SU-DHL-6 (cell line): Measurements from ENCODE around the gene STARD9.

Source experiments
- H2AFZ ChIP-seq: fragments of 200-600 bp; sonication (generic); 2 replicates; pipeline ENCODE4 v1.6.1; 2014; ENCODE audit warnings: low read depth, mild to moderate bottlenecking, moderate library complexity, mixed read lengths, antibody characterized with exemption, low read length; ENCODE audit not compliant: severe bottlenecking
- H3F3A ChIP-seq: fragments of 200-600 bp; shearing (Covaris generic); 2 replicates; pipeline ENCODE4 v1.6.0; 2016; ENCODE audit warnings: antibody characterized with exemption, mild to moderate bottlenecking; ENCODE audit not compliant: insufficient read depth
- H3K27ac ChIP-seq: fragments of 200-600 bp; sonication (generic); 2 replicates; pipeline ENCODE4 v1.5.1; 2016; ENCODE audit warnings: low read depth, mild to moderate bottlenecking, low read length, moderate library complexity, mixed read lengths
- H3K27me3 ChIP-seq: fragments of 200-600 bp; sonication (generic), shearing (Covaris generic); 2 replicates; pipeline ENCODE4 v1.6.0; 2014; ENCODE audit warnings: mild to moderate bottlenecking, low read length
- H3K36me3 ChIP-seq: fragments of 200-600 bp; sonication (generic); 2 replicates; pipeline ENCODE4 v1.6.1; 2014; ENCODE audit warnings: mild to moderate bottlenecking, low read length, mixed read lengths
- H3K4me2 ChIP-seq: fragments of 300-600, 200-600 bp; shearing (Covaris generic), sonication (generic); 2 replicates; pipeline ENCODE4 v1.6.0; 2014; ENCODE audit warnings: low read length, low read depth, mild to moderate bottlenecking; ENCODE audit not compliant: poor library complexity, severe bottlenecking
- H3K4me3 ChIP-seq: fragments of 200-600 bp; sonication (generic); 2 replicates; pipeline ENCODE4 v1.5.1; 2014; ENCODE audit warnings: antibody characterized with exemption, low read length, mild to moderate bottlenecking, mixed read lengths; ENCODE audit not compliant: insufficient read depth, poor library complexity, severe bottlenecking
- H3K79me2 ChIP-seq: fragments of 200-600 bp; sonication (generic); 2 replicates; pipeline ENCODE4 v1.6.1; 2014; ENCODE audit warnings: mild to moderate bottlenecking, low read length, moderate library complexity; ENCODE audit not compliant: insufficient read depth
- H3K9ac ChIP-seq: fragments of 200-600 bp; sonication (generic); 2 replicates; pipeline ENCODE4 v1.7.0; 2014; ENCODE audit warnings: mild to moderate bottlenecking, low read length
- H3K9me2 ChIP-seq: fragments of 200-600 bp; sonication (generic); replicated peaks from 2 replicates; pipeline ENCODE4 v1.6.1; 2014; ENCODE audit warnings: low read length; ENCODE audit not compliant: insufficient read depth
- H3K9me3 ChIP-seq: fragments of 200-600 bp; sonication (generic); 2 replicates; pipeline ENCODE4 v1.6.1; 2014; ENCODE audit warnings: low read length, mixed read lengths; ENCODE audit not compliant: insufficient read depth
- H4K20me1 ChIP-seq: fragments of 200-600 bp; sonication (generic); 2 replicates; pipeline ENCODE4 v1.6.1; 2014; ENCODE audit warnings: low read depth, mild to moderate bottlenecking, antibody characterized with exemption, low read length, moderate library complexity, mixed read lengths
- EZH2phosphoT487 ChIP-seq: fragments of 200-600 bp; sonication (generic), shearing (Covaris generic); conservative IDR thresholded peaks from 2 replicates; pipeline ENCODE4 v1.6.1; 2018; ENCODE audit warnings: mild to moderate bottlenecking, antibody characterized with exemption, low read length, moderate library complexity, mixed read lengths
- TF ChIP-seq, protein P1 (sequence below): fragments of 200-600 bp; sonication (generic); IDR thresholded peaks from one replicate; pipeline ENCODE4 v1.5.1; 2017; ENCODE audit warnings: antibody characterized with exemption, mild to moderate bottlenecking, low read length, moderate library complexity; ENCODE audit not compliant: insufficient read depth, poor library complexity, severe bottlenecking

Gene STARD9

DNA sequence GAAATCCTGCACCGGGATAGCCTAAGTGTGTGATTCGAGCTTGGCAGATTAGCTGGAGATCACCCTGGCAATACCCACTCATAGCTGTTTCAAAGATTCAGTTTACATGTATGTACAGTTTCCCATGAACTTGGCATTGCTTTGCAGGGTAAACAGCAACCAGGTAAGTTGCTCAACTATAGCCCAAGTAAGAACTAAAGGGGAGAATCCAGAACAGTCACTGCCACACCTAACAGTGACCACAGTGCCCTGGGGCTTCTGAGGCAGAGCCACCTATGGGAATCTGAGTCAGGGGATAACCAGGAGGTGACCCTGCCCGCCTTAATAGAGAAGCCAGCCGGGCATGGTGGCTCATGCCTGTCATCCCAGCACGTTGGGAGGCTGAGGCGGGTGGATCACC is 145.6 kb downstream of the STARD9 start:
- Histone ChIP-seq H3K27me3 (no peaks in the 10 kb centered on the region), H3K9me2 (no peaks in the 10 kb centered on the region), H3K9ac (no peak overlapping the region), H4K20me1 (no peaks in the 10 kb centered on the region), H3K9me3 (no peaks in the 10 kb centered on the region), H3K4me3 (no peak overlapping the region), H2AFZ (no peak overlapping the region), H3K36me3 (no peaks in the 10 kb centered on the region), H3K4me2 (no peak overlapping the region), H3K79me2 (no peaks in the 10 kb centered on the region), H3F3A (no peaks in the 10 kb centered on the region), H3K27ac (no peak overlapping the region)
- no peak for TF ChIP-seq EZH2phosphoT487
- TF ChIP-seq, protein P1, sequence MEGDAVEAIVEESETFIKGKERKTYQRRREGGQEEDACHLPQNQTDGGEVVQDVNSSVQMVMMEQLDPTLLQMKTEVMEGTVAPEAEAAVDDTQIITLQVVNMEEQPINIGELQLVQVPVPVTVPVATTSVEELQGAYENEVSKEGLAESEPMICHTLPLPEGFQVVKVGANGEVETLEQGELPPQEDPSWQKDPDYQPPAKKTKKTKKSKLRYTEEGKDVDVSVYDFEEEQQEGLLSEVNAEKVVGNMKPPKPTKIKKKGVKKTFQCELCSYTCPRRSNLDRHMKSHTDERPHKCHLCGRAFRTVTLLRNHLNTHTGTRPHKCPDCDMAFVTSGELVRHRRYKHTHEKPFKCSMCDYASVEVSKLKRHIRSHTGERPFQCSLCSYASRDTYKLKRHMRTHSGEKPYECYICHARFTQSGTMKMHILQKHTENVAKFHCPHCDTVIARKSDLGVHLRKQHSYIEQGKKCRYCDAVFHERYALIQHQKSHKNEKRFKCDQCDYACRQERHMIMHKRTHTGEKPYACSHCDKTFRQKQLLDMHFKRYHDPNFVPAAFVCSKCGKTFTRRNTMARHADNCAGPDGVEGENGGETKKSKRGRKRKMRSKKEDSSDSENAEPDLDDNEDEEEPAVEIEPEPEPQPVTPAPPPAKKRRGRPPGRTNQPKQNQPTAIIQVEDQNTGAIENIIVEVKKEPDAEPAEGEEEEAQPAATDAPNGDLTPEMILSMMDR = no peak

- no peak overlapping the region for H3K4me2 ChIP-seq
- TF ChIP-seq, protein P1 = no peak
- no peak for TF ChIP-seq EZH2phosphoT487
- H3K9ac ChIP-seq = no peak overlapping the region
- H4K20me1 ChIP-seq = no peaks in the 10 kb centered on the region
- H3K9me3 ChIP-seq = no peaks in the 10 kb centered on the region
- no peaks in the 10 kb centered on the region for H3K9me2 ChIP-seq
- H3K27me3 ChIP-seq = no peaks in the 10 kb centered on the region
- no peaks in the 10 kb centered on the region for H3K79me2 ChIP-seq
- H3K36me3 ChIP-seq = no peaks in the 10 kb centered on the region
- H3F3A ChIP-seq = no peaks in the 10 kb centered on the region
- H3K27ac ChIP-seq = no peak overlapping the region
- no peak overlapping the region for H3K4me3 ChIP-seq
- H2AFZ ChIP-seq = no peak overlapping the region
Observed at GRCh38 chr15:42721916-42722315, 146.5 kb downstream of the STARD9 start.

GRCh38 chr15:42723068-42723467 is 147.7 kb downstream of the STARD9 start:
- TF ChIP-seq, protein P1 = no peak
- no peak for TF ChIP-seq EZH2phosphoT487
- Histone ChIP-seq H3K4me2 (no peak overlapping the region), H3K9me3 (no peaks in the 10 kb centered on the region), H3K36me3 (no peaks in the 10 kb centered on the region), H3K27ac (no peak overlapping the region), H3K9ac (no peak overlapping the region), H4K20me1 (no peaks in the 10 kb centered on the region), H3K4me3 (no peak overlapping the region), H3K79me2 (no peaks in the 10 kb centered on the region), H3F3A (no peaks in the 10 kb centered on the region), H3K27me3 (no peaks in the 10 kb centered on the region), H2AFZ (no peak overlapping the region), H3K9me2 (no peaks in the 10 kb centered on the region)

GRCh38 chr15:42724276-42724675 is 148.9 kb downstream of the STARD9 start:
- no peak overlapping the region for H2AFZ ChIP-seq
- no peak overlapping the region for H3K4me3 ChIP-seq
- H3K4me2 ChIP-seq = no peak overlapping the region
- H3K9me3 ChIP-seq = no peaks in the 10 kb centered on the region
- no peaks in the 10 kb centered on the region for H3K79me2 ChIP-seq
- TF ChIP-seq, protein P1 = no peak
- no peak for TF ChIP-seq EZH2phosphoT487
- no peaks in the 10 kb centered on the region for H4K20me1 ChIP-seq
- no peak overlapping the region for H3K27ac ChIP-seq
- H3K9ac ChIP-seq = no peak overlapping the region
- no peaks in the 10 kb centered on the region for H3K36me3 ChIP-seq
- H3K9me2 ChIP-seq = no peaks in the 10 kb centered on the region
- no peaks in the 10 kb centered on the region for H3K27me3 ChIP-seq
- H3F3A ChIP-seq = no peaks in the 10 kb centered on the region
